Measurements from ENCODE around the gene SEL1L3. TPM values are rescaled to one million over a fixed set of nuclear protein-coding genes. Genes with fewer than 3 reads are reported as not detected.

SEL1L3 gene
- total RNA-seq, 4 donors from 2014 or later: 6.9 to 13.5 (median 7.5) TPM

- TF ChIP-seq POLR2A (IDR thresholded peaks at IDR 0.05) (no peak), CTCF (IDR thresholded peaks at IDR 0.05) (no peak)
- 95 to 97% methylated on average over 3 to 4 of the region's 4 CpGs for WGBS, 2 donors
- Histone ChIP-seq H3K27me3 (no peaks in the 10 kb centered on the region), H3K4me1 (peaks cover 0 to 5% (median 3%) of the 10 kb centered on the region in 3 donors), H3K27ac (no peak overlapping the region), H3K9me3 (no peaks in the 10 kb centered on the region), H3K36me3 (peaks cover 0 to 16% (median 0%) of the 10 kb centered on the region in 3 donors), H3K4me3 (no peak overlapping the region)
- intact Hi-C loops (cut with DNase I): no loop called here
- no peak for DNase-seq
Measured at GRCh38 chr4:25818876-25819275, 43.9 kb downstream of the SEL1L3 start.

GRCh38 chr4:25818371-25818871 is 44.4 kb downstream of the SEL1L3 start:
- WGBS, 2 donors: 90 to 94% methylated on average over 2 of the region's 2 CpGs
- DNase-seq: no peak
- TF ChIP-seq CTCF (IDR thresholded peaks at IDR 0.05) (no peak), POLR2A (IDR thresholded peaks at IDR 0.05) (no peak)
- H3K27me3 ChIP-seq: no peaks in the 10 kb centered on the region
- H3K4me1 ChIP-seq: peaks cover 0 to 5% (median 3%) of the 10 kb centered on the region in 3 donors
- H3K36me3 ChIP-seq: peaks cover 0 to 16% (median 0%) of the 10 kb centered on the region in 3 donors
- no peak overlapping the region for H3K4me3 ChIP-seq
- no peaks in the 10 kb centered on the region for H3K9me3 ChIP-seq
- intact Hi-C loops (cut with DNase I): no loop called here
- H3K27ac ChIP-seq: no peak overlapping the region

GRCh38 chr4:25817059-25817681 is 45.6 kb downstream of the SEL1L3 start:
- peaks cover 0 to 16% (median 0%) of the 10 kb centered on the region in 3 donors for H3K36me3 ChIP-seq
- H3K4me3 ChIP-seq: no peak overlapping the region
- H3K27me3 ChIP-seq: no peaks in the 10 kb centered on the region
- no peak for DNase-seq
- no peak overlapping the region for H3K27ac ChIP-seq
- no peaks in the 10 kb centered on the region for H3K9me3 ChIP-seq
- TF ChIP-seq POLR2A (IDR thresholded peaks at IDR 0.05) (no peak), CTCF (IDR thresholded peaks at IDR 0.05) (no peak)
- WGBS, 2 donors: 84 to 89% methylated on average over 8 of the region's 8 CpGs
- intact Hi-C loops (cut with DNase I): no loop called here
- peaks cover 0 to 5% (median 3%) of the 10 kb centered on the region in 3 donors for H3K4me1 ChIP-seq

- no peaks in the 10 kb centered on the region for H3K27me3 ChIP-seq
- peaks cover 0 to 16% (median 0%) of the 10 kb centered on the region in 3 donors for H3K36me3 ChIP-seq
- TF ChIP-seq POLR2A (IDR thresholded peaks at IDR 0.05): no peak
- WGBS, 2 donors: 73 to 82% methylated on average over 2 of the region's 2 CpGs
- intact Hi-C loops (cut with DNase I): no loop called here
- peaks cover 0 to 5% (median 3%) of the 10 kb centered on the region in 3 donors for H3K4me1 ChIP-seq
- no peaks in the 10 kb centered on the region for H3K9me3 ChIP-seq
- no peak for DNase-seq
- no peak overlapping the region for H3K4me3 ChIP-seq
- H3K27ac ChIP-seq: no peak overlapping the region
Measured at GRCh38 chr4:25816591-25817058, 46.2 kb downstream of the SEL1L3 start.

- H3K4me3 ChIP-seq: no peak overlapping the region
- H3K27me3 ChIP-seq: no peaks in the 10 kb centered on the region
- peaks cover 0 to 5% (median 3%) of the 10 kb centered on the region in 3 donors for H3K4me1 ChIP-seq
- intact Hi-C loops (cut with DNase I): no loop called here
- WGBS, 2 donors: 96 to 99% methylated on average over 5 of the region's 5 CpGs
- TF ChIP-seq POLR2A (IDR thresholded peaks at IDR 0.05) (no peak), CTCF (IDR thresholded peaks at IDR 0.05) (no peak)
- no peaks in the 10 kb centered on the region for H3K9me3 ChIP-seq
- peaks cover 0 to 16% (median 0%) of the 10 kb centered on the region in 3 donors for H3K36me3 ChIP-seq
- H3K27ac ChIP-seq: no peak overlapping the region
- no peak for DNase-seq
Measured at GRCh38 chr4:25815586-25815985, 47.2 kb downstream of the SEL1L3 start.
